Measurements from ENCODE around the gene GPALPP1. TPM values are rescaled to one million over a fixed set of nuclear protein-coding genes. Genes with fewer than 3 reads are reported as not detected.
"Not testable (repeated sequence)": the region's sequence is repeated elsewhere in the genome, so short reads cannot be mapped to it uniquely, and the experiment has no call there.

Gene GPALPP1
- total RNA-seq, 1 experiment from 2014 or later = 28.2 TPM

DNA sequence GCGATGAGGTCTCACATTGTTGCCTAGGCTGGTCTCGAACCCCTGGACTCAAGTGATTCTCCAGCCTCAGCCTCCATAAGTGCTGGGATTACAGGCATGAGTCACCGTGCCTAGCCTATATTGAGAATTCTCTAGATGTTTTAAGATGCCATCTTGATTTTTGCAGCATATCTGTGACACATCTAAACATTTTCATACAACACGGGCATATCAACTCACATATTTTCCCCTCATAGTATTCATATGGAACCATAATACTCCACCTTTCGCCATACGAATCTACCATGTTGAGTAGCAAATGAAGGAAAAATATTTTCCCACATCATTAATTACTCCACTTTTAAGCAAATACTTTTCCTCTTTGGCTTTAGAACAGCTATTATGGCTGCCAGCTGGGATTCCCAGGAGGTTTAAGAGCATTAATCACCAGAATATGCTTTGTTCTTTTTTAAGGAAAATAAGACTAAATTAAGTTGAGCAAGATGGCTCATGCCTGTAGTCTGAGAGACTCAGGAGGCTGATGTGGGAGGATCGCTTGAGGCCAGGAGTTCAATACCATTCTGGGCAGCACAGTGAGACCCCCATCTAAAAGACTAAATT lies 74.0 kb downstream of the GPALPP1 start:
- DNase-seq (ENCODE audit: low spot score) = no peak

DNA sequence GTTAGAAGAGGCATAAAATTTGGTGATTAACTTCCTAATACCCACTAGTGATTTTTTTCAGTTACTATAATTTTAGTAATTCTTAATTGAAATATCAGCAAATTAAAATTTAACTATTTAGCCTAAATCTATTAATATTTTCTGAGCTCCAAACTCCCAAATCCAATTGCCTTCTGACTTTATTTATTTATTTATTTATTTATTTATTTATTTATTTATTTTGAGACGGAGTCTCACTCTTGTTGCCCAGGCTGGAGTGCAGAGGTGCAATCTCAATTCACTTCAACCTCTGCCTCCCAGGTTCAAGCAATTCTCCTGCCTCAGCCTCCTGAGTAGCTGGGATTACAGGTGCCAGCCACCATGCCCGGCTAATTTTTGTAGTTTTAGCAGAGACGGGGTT lies 74.6 kb downstream of the GPALPP1 start:
- not testable (repeated sequence) for DNase-seq (ENCODE audit: low spot score)

GRCh38 chr13:45064889-45065288 lies 75.6 kb downstream of the GPALPP1 start:
- DNase-seq (ENCODE audit: low spot score) = no peak

- DNase-seq (ENCODE audit: low spot score) = no peak
These were observed 79.0 kb downstream of the GPALPP1 start for GRCh38 chr13:45068036-45069001.

GRCh38 chr13:45073809-45074208 lies 84.5 kb downstream of the GPALPP1 start:
- DNase-seq (ENCODE audit: low spot score) = no peak

DNA sequence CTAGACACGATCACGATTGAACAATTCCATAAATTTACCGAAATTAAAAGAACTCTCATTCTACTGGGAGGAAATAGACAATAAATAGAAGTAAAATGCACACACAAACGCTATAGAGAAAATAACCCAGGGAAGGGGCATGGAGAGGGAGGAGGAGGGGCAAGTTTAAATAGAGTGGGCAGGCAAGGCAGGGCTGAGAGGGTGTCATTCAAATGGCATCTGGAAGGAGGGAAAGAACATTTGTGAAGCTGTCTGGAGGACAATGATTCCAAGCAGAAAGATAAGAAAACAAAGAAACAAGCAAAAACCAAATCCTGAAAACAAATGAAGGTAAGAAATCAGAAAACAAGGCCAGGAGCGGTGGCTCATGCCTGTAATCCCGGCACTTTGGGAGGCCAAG lies 85.4 kb downstream of the GPALPP1 start:
- no peak for DNase-seq (ENCODE audit: low spot score)

DNA sequence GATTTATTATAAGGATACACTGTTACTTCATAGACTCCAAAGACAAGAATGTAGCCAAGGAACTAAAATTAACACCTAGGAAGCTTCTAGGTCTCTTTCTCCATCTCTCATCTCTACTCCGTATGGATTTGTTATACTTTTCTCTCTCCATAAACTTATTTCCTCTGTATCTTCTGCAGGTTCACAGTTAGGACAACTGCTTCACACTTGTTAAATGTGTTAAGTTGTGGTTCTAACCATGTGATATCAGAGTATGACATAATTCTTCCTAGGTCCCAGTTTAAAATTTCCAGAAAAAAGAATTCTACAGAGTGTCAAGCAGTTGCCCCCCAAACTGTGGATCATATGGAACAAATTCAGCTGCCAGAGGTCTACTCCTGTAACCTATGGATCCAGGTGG lies 88.7 kb downstream of the GPALPP1 start:
- DNase-seq (ENCODE audit: low spot score) = no peak

Small RNA genes lying within 50 kb of the gene (small RNA-seq; reads per million reads assigned to genes)
- gene RN7SL49P = 0.57 reads per million

Other genes with a start within 250 kb of the GPALPP1 start
- 2.3 and 3.7 TPM in 2 replicates for gene NUFIP1, start 67 bp upstream of the GPALPP1 start, total RNA-seq (2014; rRNA removed; shearing (Covaris generic))
- gene GTF2F2, start 131.0 kb downstream of the GPALPP1 start, total RNA-seq (2014; rRNA removed; shearing (Covaris generic)) = 16.8 and 18.2 TPM in 2 replicates
- not detected in 2 replicates for gene KCTD4, start 211.5 kb downstream of the GPALPP1 start, total RNA-seq (2014; rRNA removed; shearing (Covaris generic))